HG03354 (cell line): Measurements from ENCODE around the gene DMBX1.

Experiments used
- ATAC-seq: cut with Tn5 transposase; IDR thresholded peaks from one replicate; pipeline ENCODE4 v1.9.1; 2021; ENCODE audit warnings: mild to moderate bottlenecking; ENCODE audit not compliant: unreplicated experiment, poor library complexity, severe bottlenecking

DMBX1 gene

DNA sequence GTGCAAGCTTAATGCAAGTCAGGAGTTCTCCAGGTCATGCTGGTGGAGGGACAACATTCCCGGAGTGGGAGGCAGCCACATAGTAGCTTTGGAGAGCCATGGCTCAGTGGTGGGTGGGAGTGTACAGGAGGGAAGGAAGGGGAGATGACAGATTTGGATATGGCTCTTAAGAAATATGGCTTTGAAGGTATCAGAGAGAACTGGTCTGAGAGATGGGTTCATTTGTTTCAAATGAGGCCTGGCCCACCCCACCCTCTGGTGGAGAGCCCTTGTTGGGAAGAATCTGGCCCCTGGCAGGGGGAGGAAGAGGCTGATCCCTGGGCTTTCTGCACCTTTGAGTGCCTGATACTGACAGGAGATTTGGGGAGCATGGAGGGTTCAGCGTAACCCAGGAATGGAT is 6.1 kb downstream of the DMBX1 start:
- no peak for ATAC-seq

- no peak for ATAC-seq
Measured at GRCh38 chr1:46496505-46496904, 6.9 kb downstream of the DMBX1 start.

DNA sequence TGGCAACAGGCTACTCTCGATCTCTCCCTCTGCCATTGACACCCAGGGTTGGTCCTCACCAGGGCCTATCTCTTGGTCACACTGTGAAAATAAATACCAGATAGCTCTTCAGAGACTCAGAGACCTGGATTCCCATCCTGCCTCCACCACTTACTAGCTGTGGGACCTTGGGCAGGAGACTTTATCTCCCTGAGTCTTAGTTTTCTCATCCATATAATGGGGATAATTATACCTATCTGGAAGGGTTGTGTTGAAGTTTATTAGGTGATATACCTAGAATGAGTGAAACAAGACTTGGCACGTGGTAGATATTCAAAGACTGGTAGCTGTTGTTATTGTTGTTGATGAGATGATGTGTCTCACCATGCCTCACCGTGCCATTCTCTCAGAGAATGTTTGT is 7.4 kb downstream of the DMBX1 start:
- ATAC-seq: no peak

DNA sequence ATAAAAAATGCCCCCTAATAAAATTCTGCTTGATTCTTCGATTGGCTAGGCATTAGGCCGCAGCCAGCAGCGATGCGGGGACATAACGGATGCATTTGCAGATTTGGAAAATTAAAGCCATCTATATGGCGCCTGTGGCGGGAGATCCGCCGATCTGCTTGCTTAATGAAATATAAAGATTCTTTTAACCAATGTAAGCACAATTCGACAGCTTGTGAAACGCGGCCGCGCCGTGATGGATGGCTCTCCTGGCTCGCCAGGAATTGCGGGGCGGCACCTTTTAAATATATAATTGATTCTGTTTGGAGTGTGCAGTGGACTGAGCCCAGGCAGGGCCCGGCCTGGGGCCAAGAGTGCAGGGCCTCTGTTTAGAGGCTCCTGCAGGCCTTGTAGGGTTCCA is 8.0 kb downstream of the DMBX1 start:
- no peak for ATAC-seq

- no peak for ATAC-seq
Measured at GRCh38 chr1:46501528-46501927, 11.9 kb downstream of the DMBX1 start.

GRCh38 chr1:46503421-46503820 is 13.8 kb downstream of the DMBX1 start:
- ATAC-seq: no peak

GRCh38 chr1:46506470-46507219 is 17.0 kb downstream of the DMBX1 start:
- no peak for ATAC-seq

DNA sequence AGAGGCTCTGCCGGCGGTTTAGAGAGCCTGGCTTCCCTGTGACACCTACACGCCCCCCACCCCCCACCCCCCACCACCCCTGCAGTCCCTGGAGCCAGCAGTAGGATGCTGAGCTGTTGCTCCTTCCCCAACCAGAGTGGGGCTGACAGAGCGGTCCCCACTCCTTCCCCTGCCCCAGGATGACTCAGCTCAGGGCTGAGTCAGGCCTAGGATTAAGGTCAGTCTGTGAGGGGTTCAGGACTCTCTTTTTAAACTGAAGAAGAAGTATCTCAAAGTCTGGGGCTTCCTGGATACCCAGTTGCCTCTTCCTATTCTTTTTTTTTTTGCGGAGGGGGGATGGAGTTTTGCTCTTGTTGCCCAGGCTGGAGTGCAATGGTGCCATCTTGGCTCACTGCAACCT is 19.1 kb downstream of the DMBX1 start:
- no peak for ATAC-seq

GRCh38 chr1:46510341-46510997 is 20.8 kb downstream of the DMBX1 start:
- ATAC-seq: no peak

DNA sequence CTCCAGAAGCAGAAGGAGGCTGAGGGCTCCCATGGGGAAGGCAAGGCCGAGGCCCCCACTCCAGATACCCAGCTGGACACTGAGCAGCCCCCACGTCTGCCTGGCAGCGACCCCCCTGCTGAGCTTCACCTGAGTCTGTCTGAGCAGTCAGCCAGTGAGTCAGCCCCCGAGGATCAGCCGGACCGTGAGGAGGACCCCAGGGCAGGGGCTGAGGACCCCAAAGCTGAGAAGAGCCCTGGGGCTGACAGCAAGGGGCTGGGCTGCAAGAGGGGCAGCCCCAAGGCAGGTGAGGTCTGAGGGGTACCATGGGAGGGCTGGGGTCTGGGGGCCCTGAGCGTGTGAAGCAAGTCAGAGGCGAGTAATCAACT is 21.3 kb downstream of the DMBX1 start:
- ATAC-seq: no peak

- ATAC-seq: no peak
Measured at GRCh38 chr1:46512135-46512791, 22.6 kb downstream of the DMBX1 start.

- no peak for ATAC-seq
Measured at GRCh38 chr1:46512792-46513190, 23.2 kb downstream of the DMBX1 start.

DNA sequence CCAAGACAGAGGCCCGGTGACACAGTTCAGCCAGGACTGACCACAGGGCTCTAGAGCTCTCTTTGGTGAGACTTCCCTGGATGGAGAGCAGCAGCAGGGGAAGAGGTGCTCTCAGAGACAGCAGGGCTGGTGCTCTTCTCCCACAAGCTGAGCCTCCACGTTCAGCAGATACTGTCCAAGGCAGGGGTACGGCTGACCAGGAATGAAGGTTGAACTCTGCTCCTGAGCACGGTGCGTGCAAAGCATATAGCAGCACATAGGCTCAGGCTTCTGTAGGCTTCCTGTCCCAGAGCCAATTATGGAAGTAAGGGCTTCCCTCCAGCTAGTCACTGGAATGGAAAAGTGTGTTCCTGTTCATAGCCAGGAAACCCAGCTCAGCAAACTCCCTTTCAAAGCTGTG is 23.9 kb downstream of the DMBX1 start:
- ATAC-seq: no peak

DNA sequence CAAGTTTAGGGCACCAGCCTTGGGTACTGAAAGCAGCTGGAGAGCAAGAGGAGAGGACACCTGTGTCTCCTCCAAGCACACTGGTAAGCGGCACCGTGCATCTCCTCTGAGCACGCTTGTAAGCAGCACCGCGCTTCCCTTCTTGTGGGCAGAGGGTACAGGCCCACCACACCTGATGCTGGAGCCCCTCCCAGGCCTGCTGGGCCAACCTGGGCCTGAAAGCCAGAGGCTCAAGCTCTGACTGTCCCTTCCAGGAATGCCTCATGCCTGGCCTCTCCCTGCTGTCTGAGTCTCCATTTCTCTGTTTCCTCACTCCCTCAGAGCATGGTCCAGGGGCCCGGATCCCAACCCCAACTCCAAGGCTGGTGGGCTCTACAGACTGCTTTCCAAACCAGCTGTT is 25.9 kb downstream of the DMBX1 start:
- no peak for ATAC-seq

DNA sequence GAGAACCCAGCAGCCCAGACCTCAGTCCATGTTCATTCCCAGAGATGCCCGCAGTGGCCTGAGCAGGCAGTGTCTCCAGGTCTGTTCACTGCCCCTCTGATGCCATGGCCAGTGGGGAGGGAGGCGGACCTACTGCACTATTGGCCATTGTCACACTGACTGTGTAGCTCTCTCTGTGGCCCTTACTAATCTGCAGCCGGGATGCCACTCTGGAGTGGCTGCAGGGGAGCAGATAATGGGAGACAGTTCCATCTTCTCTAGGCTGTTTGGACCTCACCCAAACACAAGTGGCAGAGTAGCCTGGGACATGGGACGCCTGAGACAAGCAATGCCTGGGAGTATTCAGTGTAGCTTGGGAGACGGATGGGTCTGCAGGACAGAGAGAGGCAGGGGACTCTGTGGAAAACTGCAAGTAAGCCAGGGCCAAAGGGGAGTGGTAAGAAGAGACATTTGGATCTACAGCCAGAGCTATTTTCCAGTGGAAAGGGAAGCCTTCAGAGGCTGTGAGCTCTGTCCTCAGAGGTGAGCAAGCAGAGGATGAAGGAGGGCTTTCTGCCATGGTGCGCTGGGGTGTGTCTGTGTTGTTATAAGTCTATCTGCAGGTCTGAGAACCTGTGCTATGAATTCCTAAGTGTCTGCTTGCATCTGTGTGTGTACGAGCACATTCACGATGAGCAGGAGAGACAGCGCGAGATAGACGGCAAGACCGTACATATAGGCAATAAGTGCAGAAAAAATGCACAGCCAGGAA is 26.7 kb downstream of the DMBX1 start:
- ATAC-seq: no peak

DNA sequence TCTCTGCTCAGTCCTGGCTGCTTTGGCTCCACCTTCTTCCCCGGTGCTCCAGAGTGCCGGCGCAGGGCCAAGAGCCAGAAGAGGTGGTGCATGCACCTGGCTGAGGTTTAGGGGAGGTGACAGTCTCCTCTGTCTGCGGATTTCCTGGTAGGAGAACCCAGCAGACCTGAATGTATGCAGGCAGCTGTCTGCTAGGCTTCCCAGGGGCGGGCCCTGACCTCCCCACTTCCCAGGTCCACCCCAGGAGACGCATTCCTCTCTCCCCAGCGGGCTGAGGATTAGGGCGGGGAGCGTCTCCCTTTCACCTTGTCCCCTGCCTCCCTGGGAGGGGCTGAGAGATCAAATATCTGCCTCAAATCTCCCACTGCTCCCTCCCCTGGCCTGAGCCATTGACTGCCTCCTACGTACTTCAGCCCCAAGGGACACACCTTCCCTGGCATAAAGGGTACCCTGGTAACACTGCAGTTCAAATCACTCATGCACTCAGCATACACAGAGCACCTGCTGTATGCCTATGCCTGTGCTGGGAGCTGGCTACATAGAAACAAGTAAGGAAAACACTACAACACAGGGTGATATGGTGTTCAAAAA is 27.5 kb downstream of the DMBX1 start:
- no peak for ATAC-seq

DNA sequence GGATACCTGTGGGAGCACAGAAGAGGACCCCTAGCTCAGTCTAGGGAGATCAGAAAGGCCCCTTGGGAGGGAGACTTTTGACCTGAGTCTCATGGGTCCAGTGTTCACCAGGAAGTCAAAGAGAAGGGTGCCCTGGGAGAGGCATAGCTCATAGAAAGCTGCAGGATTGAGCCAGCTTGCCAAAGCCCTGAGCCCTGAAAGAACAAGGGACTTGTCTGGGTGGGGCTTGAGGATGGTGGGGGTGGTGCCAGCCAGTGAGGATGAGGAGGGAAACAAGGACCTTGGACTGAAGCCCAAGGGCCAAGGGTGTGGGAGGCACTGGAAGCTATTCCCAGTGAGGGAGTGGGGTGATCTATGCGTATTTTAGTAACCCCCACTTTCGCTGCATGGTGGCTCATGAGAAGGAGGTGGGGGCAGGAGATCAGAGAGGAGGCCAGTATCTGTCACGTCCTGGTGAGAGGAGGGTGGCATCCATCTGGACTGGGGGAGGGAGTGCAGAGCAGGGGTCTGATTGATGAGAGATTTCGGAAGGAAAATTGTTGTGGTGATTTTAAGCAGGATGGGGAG is 28.4 kb downstream of the DMBX1 start:
- ATAC-seq: no peak

- ATAC-seq: no peak
Measured at GRCh38 chr1:46519209-46519608, 29.6 kb downstream of the DMBX1 start.

DNA sequence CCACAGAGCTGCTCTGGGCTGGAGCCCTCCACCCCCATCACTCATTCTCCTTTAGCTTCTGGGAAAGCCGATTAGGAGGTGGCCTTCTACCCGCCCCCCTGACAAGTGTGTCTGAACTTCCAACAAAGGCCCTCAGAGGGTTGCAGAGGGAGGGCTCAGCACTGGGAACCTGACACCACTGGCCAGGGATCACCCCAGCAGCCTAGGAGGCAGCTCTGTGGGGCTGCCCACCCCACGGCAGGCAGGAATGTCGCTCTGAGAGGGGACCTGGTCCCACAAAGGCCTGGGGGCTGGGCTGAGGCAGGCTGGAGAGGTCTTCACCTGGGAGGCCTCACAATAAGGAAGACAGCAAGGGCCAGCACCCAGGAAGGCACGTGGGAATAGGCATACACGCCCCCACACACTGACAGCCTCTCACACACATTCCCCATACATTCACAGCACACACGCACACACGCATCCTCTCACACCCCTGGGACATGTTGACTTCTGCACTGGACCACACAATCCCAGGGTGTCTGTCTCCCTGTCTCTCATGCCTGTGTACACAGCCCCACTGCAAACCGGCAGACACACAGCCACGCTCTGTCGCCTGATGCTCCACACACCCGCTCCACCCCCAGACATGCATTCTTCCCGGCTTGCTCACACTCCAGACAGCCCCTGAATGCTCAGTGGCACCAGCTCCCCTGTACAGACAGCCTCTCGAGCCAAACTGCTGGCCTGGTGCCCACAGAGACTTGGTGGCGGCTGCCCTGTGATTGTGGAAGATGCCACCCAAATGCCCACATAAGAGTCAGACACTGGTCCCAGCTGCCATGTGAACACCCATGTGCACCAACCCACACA is 30.7 kb downstream of the DMBX1 start:
- no peak for ATAC-seq
